HG02852 (cell line): ENCODE data around the gene PPP2R5E.
A peak's percentile ranks its signal among the peaks of the same experiment; 100 is the strongest.
"Not testable (repeated sequence)": the region's sequence is repeated elsewhere in the genome, so short reads cannot be mapped to it uniquely, and the experiment has no call there.

Experiments used
- ATAC-seq: cut with Tn5 transposase; IDR thresholded peaks from one replicate; pipeline ENCODE4 v1.9.1; 2021; ENCODE audit warnings: mild to moderate bottlenecking, moderate library complexity; ENCODE audit not compliant: unreplicated experiment

Gene PPP2R5E

DNA sequence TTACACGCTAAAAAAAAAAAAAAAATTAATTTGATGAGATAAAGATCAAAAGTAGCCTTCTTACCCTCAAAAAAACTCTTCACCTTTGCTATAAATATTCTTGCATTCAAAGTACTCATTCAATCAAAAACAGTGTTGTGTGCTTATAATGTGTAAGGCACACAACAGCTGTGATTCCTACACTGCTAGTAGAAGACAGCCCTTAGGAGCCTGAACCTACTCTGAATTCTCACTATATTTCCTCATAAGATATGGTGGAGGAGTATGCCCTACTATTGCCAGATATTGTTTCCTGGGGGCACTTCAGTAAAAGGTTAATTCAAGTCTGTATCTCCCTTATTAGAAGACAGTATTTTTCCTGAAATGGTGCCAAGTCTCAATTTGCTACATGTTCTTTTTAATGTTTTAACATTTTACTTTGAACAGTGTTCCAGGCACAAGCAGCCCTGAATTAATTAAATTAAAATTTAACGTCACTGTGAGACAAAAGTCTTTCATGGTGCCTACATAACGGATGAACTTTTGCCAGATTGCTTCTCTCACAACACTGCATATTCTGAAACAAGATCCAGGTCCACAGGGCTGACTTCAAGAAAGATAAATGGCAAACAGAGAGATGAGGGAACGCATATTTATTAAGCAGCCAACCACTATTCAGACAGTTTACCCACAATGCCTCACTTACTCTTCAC, 19.3 kb downstream of the PPP2R5E start:
- no peak for ATAC-seq

DNA sequence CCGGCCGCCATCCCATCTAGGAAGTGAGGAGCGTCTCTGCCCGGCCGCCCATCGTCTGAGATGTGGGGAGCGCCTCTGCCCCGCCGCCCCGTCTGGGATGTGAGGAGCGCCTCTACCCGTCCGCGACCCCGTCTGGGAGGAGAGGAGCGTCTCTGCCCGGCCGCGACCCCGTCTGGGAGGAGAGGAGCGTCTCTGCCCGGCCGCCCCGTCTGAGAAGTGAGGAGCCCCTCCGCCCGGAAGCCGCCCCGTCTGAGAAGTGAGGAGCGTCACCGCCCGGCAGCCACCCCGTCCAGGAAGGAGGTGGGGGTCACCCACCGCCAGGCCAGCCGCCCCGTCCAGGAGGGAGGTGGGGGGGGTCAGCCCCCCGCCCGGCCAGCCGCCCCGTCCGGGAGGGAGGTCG, 20.7 kb downstream of the PPP2R5E start:
- ATAC-seq, result not testable (repeated sequence)

DNA sequence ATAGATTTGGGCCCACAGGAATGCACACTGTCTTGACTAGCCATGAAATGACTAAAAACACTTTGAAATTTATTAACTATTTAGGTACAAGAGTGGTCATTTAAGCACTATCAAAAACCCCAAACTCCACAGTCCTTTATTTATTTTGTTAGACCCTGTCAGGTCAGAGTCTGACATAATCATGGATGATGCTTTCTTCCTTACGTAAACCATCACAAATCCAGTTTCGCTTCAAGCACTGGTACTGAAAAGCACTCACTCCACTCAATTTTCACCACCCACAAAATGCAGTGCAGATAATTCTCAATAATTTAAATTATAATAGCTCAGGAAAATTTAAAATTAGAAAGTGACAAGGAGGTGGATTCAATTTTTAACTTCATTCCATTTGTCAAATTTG, 25.8 kb downstream of the PPP2R5E start:
- no peak for ATAC-seq

DNA sequence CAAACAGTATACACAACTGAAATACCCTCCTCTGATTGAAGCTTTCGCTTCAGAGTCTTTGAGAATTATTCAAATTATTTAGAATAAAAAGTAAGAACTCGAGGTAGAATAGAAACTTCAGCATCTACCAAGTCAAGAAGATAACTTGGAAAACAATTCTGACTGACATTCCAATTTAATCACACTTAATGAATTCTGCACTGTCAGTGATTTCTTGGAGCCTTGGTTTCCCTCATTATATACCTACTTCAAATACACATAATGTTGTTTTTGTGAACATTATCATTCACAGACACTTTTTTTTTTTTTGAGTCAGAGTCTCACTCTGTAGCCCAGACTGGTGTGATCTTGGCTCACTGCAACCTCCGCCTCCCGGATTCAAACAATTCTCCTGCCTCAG, 27.9 kb downstream of the PPP2R5E start:
- ATAC-seq, result no peak

DNA sequence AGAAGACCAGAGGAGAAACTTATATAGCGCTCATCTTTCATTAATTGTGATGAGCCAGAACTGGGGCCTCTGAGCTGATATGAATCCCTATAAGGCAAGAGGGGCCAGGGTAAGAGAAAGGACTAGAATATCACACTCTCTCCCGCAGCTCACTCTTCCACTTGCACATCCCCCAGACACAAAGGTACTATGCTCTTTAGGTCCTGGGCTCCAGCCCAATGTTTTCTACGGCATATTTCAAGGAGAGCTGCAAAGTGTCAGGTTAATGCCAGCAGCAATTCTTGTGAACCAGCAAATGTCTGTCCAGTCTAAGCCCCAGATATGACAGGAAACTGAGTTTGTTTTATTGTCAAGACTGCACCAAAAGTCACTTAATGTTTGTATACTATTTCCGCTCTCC, 29.4 kb downstream of the PPP2R5E start:
- no peak for ATAC-seq

DNA sequence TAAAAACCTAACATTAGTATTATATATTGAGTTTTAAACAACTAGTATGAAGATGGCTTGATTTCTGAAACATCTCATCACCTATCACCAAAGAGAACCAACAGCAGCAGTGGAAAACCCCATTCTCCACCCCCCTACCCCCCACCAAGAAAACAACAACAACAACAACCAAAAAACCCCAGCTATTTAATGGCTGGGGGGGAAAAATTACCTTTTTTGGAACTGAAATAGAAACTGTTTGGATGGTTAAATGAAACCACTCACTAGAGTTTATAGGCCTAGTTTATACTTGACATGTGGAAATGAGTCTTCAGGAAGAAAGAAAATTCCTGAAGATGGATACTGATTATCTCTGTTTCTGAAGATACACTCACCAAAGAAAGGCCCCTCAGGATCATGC, 30.3 kb downstream of the PPP2R5E start:
- no peak for ATAC-seq

DNA sequence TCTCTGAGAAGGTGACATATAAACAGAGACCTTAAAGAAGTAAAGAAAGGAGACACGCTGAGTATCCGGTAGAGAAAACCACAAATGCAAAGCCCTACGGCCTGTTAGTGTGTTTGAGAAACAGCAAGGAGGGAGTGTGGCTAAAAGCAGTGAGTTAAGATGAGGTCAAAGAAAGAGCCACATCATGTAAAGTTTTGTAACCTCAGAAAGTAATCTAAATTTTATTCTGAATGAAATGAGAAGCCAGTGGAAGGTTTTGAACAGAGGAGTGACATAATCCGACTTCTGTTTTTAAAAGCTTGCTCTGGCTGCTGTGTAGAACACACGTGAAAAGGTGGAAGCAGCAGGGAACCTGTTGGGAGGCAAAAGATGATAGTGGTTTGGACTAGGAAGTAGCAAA, 32.6 kb downstream of the PPP2R5E start:
- ATAC-seq, result peak; percentile 83

DNA sequence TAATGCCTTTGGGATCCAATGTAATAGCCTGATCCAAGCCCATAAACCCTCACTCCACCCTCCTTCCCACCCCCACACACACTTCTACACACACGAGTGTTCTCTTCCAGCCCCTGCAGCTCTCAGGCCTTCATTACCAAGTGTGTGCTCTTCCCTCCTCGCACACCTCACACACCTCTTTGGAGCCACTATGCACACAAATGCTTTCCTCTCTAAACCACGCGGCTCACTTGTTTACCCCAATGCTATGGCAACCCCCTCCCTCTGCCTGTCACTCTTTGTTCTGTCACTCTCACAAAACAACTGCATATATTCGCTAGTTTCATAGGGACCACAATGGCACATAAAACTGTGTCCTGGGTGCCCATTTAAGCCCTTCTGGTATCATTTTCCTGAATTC, 35.1 kb downstream of the PPP2R5E start:
- ATAC-seq, result no peak

DNA sequence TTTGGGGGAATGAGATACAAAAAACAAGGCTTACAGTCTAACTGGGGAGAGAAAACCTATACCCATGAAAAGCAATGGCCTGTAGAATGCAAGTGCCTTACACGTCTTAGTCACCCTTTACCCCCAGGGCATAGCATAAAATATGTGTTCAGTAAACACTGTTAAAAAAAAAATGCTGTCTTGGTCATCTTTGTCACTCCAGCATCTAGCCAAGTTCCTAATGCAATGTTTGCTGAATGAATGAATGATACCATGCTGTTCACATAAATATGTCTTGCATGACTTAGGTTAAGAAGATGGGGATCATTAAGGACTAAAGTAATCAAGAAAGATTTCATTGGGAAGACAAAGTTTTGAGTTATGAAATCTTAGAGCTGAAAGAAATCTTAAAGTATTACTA, 38.5 kb downstream of the PPP2R5E start:
- no peak for ATAC-seq

DNA sequence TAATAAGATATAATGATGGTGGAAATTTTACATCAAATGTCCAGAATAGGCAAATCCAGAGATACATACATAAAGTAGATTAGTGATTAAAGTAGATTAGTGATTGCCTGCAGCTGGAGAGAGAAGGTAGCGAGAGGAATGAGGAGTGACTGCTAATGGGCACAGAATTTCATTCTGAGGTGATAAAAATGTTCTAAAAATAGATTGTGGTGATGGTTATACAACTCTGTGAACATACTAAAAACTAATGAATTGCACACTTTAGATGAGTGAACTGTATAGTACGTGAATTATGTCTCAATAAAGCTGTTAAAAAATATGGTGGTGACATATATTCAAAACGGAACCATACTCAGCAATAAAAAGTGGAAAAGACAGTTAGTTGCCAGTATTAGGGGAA, 41.7 kb downstream of the PPP2R5E start:
- ATAC-seq, result no peak

DNA sequence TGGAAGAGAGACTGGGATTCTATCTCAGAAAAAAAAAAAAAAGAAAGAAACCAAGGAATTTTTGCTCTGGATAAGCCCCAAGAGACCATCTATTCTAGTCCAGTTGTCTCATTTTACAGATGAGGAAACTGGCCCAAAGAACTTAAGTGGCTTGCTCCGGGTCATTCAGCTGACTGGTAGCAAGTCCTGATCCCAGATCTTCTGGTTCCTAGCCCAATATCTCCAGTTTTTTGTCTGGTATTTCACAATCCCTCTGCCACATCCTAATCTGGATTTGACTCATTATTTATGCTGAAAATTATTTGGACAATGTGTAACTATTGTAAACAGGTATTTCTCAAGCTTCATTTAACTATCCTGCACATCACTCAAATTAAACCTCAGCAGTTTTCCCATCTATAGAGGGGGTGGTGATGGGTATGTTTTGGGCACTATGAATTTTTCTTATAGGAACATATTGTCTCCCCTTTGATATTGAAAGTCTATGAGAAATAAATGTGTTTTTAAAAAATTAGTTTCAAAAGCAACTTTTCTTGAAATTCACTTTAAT, 43.4 kb downstream of the PPP2R5E start:
- ATAC-seq, result no peak

DNA sequence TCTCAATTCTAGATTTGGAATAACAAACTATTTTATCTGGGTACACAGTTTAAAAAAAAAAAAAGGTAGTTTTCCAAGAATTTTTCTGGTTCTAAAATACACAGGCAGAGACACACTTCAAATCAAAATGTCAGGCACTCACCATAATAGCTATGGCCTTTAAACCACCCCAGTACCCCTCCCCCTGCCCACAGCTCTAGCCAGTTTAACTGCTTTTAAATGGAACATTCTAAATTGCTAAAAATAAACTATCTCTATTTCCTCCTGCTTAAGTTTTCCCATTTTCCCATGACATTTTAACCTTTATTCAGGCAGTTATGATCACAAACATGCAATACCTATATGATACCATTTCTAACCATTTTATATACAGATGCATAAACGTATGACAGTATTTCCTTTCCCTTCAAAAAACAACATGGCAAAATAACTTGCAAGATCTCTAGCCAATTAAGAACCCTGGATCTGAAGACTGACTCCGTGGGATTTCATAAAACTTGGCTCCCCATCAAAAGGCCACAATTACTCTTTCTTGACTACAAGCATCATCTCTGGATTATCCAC, 46.3 kb downstream of the PPP2R5E start:
- ATAC-seq, result no peak

DNA sequence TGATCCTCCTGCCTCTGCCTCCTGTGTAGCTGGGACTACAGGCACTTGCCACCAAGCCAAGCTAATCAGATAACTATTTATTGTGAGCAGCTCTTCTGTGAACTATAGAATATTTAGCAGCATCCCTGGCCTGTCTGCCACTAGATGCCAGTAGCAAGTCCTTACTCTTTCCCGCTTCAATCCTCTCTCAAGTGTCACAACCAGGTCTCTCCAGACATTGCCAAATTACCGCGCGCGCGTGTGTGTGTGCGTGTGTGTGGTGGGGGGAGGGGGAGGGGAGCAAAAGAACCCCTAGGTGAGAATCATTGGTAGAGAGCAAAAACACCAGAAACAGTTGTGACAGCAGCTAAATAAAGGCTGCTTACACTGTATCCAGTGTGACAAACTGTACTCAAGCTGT, 49.9 kb downstream of the PPP2R5E start:
- ATAC-seq, result no peak

DNA sequence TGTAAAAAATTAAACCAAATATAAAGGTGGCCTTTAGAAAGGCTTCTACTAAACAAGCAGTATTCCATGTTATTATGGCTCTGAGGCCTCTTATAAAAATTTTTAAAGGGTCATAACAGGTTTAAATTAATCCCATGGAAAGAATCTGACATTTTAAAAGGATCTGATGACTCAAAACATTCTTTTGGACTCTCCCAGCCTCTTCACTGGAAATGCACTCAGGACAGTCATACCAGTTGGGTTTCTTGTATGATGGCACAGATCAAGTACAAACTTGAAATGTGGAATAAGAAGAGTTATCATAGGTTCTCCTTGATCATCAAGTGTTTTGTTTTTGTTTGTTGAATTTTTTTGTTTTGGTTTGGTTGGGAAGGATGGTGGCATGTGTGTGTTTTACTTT, 50.8 kb downstream of the PPP2R5E start:
- ATAC-seq, result no peak

DNA sequence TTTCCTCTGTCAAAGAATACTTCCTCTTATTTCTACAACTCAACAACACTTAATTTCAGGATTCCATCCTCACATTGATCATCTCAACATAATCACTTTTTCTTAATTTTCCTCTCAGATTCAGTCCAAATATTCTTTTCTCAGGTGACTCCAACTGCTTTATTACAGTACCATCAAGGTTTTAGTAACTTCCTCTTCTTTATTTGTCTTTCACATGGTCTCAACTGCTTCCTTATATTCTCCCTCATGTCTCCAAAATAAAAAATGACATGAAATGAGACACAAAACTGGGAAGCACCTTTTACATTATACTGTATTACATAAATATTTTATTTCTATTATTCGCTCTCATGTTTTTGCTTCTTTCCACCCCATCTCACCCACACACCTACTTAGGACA, 55.5 kb downstream of the PPP2R5E start:
- no peak for ATAC-seq

DNA sequence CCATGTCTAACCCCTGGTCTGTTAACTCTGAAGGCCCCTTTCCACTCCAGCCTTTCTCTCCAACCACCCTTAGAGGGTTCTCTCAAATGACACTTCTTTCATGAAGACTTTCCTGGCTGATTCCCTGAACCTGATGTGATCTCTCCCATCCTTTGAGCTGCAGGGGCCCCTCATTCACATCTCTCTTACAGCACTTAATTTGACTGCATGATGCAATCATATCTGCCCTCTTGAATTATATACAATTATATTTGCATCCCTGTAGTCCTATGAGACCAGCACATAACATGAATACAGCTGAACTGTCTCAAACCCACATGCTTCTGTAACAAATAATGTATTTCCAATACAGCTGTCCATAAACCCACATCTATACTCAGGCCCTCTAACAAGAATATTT, 56.4 kb downstream of the PPP2R5E start:
- no peak for ATAC-seq

DNA sequence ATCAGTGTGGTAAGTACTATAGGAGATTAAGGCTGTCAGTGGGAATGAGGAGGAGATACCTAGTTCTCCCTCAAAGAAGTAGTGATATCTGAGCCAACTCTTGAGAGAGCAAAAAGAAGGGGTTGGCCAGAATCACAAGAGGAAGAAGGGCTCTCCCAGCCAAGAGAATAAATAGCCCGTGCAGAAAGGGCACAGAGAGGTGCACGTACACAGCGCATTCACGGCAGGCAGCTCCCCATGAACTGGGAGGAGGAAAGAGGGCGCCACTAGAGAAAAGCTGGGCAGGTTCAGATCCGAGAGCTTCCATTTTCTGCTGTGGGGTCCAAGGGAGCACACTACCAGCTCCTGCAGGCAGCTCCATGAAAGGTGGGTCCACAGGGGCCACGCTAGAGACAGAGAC, 59.9 kb downstream of the PPP2R5E start:
- ATAC-seq, result no peak

DNA sequence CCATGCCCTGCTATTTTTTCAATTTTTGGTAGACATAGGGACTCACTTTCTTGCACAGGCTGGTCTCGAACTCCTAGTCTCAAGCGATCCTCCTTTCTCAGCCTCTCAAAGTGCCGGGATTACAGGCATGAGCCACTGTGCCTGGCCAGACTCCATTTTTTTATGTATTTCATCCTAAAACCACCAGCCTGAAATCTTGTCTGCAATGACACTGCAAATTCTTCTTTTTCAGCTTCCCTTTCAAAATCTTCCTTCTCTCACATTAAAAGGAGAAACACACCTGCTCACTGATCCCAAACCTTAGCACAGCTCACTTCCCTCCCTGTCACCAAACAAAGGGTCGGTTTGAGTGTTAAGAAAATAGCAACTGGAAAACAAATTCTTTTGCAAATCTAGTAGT, 62.6 kb downstream of the PPP2R5E start:
- no peak for ATAC-seq

DNA sequence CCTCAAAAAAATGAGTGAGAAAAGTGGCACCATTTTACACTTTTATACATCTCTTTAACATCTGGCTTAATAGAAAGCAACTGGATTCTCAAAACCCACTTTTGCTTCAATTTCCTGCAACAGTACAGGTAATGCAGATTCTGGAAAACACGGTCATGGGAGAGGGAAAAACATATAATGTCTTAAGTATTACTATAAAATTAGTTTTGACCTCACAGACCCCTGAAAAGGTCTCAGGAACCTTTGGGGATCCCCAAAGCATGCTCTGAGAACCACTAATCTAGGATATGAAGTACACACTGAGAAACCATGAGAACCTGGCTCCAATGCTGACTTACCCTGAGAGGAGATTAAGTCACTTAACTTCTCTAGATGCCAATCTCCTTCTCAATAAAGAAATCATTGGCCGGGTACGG, 64.7 kb downstream of the PPP2R5E start:
- ATAC-seq, result peak; percentile 58

DNA sequence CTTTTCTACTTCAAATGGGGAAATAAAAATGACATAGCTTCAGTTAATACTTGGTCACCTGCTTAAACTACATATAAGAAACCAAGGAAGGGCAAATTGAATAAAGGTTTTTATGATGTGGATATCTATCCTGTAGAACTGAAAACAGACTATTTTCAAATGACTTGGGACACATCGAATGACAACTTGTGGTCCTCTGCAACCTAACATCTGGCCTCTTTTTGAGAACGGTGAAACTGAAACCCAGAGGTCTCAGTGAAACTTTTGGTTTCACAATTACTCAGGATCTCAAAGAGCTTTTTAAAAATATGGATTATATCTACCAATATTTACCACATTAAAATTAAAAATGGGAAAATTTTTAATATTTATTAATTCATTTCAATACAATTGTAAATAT, 65.2 kb downstream of the PPP2R5E start:
- peak; percentile 80 for ATAC-seq

DNA sequence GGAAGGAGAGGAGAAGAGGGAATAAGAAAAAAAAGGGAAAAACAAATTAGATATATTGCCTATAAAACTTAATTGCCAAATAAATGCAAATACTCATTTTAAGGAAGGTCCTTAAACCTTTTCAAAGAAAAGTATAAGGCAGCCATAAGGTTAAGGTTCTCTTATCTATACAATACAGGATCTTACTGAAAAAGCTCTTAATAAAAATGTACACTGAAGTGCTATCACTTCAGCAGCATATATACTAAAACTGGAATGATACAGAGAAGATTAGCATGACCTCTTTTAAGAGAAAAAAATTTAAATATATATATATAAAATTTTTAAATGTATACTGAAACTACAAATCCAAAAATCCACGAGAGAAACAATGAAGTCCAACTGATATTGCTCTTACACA, 65.6 kb downstream of the PPP2R5E start:
- ATAC-seq, result no peak

DNA sequence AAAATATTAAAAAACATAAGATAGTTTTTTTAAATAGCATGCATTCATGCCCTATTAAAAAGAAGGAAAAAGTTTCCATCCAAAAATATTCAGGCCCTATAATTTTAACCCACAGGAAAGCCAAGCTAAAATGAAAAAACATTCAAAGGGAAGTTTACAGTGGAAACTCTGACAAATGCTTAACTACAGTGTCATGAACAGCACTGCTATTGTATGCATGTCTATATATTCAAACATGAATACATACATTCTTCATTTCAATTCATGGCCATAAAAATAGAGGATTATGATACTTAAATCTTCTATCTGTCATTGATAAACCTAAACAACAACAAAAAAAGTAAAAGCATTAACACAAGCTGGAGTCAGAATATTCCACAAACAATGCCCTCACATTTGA, 67.4 kb downstream of the PPP2R5E start:
- ATAC-seq, result no peak

DNA sequence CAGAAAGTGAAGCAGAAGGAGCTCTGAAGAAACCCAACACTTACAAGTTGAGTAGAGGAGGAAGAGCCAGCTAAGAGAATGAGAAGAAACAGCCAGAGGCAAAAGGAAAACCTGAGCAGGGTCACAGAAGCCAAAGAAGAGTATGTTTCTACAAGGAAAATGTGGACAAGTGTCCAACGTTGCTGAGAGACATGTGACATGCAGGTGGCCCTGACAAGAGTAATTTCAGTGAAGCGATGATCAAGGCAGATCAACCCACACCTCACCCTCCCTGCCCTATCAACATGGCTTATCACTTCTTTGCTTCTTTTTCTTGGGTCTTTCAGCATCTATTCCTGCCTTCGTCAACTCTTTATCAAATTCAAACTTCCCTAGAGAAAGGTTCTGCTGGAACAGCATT, 68.3 kb downstream of the PPP2R5E start:
- ATAC-seq, result no peak
